Vagina (tissue), 2 donors: Measurements from ENCODE around the gene DGKB. TPM values are rescaled to one million over a fixed set of nuclear protein-coding genes. Genes with fewer than 3 reads are reported as not detected.

Experiments used
- DNase-seq, 2 donors: peaks; one replicate each; pipeline ENCODE4 v3.0.0-alpha.2; 2017; ENCODE audit errors: extremely low spot score in 2 of 2
- H3K27ac ChIP-seq: fragments of 200-600 bp; sonication (generic); one replicate; pipeline ENCODE4 v1.5.1; 2019
- H3K27me3 ChIP-seq: fragments of 200-600 bp; sonication (generic); one replicate; pipeline ENCODE4 v1.5.1; 2019
- H3K36me3 ChIP-seq, 2 donors: fragments of 200-600 bp; sonication (generic); one replicate each; pipeline ENCODE4 v1.5.1; 2017 to 2019
- H3K4me1 ChIP-seq: fragments of 200-600 bp; sonication (generic); one replicate; pipeline ENCODE4 v1.5.1; 2019
- H3K4me3 ChIP-seq, 2 donors: fragments of 200-600 bp; sonication (generic); 1 replicate in 1 of 2; 2 replicates in 1 of 2; pipeline ENCODE4 v1.5.1; 2016 to 2019
- H3K9me3 ChIP-seq: fragments of 200-600 bp; sonication (generic); one replicate; pipeline ENCODE4 v1.5.1; 2019
- CTCF ChIP-seq, 3 experiments: fragments of 450-650 bp in 2 of 3; fragments of 200-600 bp in 1 of 3; sonication (generic) in 1 of 3; IDR thresholded peaks; one replicate each; pipeline ENCODE4 v1.5.1; 2017 to 2019; ENCODE audit warnings: antibody characterized with exemption in 3 of 3, mild to moderate bottlenecking in 2 of 3, moderate library complexity in 2 of 3
- POLR2A ChIP-seq, 2 donors: fragments of 450-650 bp; IDR thresholded peaks; one replicate each; pipeline ENCODE4 v1.6.1; 2017; ENCODE audit warnings: antibody characterized with exemption in 2 of 2, mild to moderate bottlenecking in 2 of 2, moderate library complexity in 2 of 2
- POLR2AphosphoS5 ChIP-seq, 2 donors: sonication (generic); formaldehyde crosslinking; IDR thresholded peaks; one replicate each; pipeline ENCODE4 v1.9.0; 2017; ENCODE audit warnings: antibody characterized with exemption in 2 of 2, mild to moderate bottlenecking in 2 of 2, low read depth in 1 of 2; ENCODE audit not compliant: insufficient read depth in 1 of 2
- intact Hi-C: fragments of 100-400 bp; cut with DNase I; formaldehyde crosslinking; loops from one replicate; pipeline ENCODE4 v1.15.1; 2023
- total RNA-seq: library from RNA; depleted of rRNA; stranded (reverse); fragments of >200 nt; gene quantifications from one replicate; pipeline ENCODE4 v1.2.3, GENCODE V29; 2016

The DGKB gene
- total RNA-seq, 1 donor from 2014 or later = 2.2 TPM

GRCh38 chr7:14738086-14738485, 164.5 kb downstream of the DGKB start:
- Histone ChIP-seq H3K36me3 (no peaks in the 10 kb centered on the region), H3K4me3 (no peak overlapping the region), H3K4me1 (no peaks in the 10 kb centered on the region), H3K9me3 (no peaks in the 10 kb centered on the region), H3K27me3 (no peaks in the 10 kb centered on the region), H3K27ac (no peak overlapping the region)
- intact Hi-C loops = no loop called here
- DNase-seq = no peak
- TF ChIP-seq POLR2A (IDR thresholded peaks at IDR 0.05) = no peak
- TF ChIP-seq POLR2AphosphoS5 (IDR thresholded peaks at IDR 0.05; ENCODE audit: insufficient read depth in 1 of 2, low read depth in 1 of 2) = no peak
- TF ChIP-seq CTCF (IDR thresholded peaks at IDR 0.05) = no peak

GRCh38 chr7:14734839-14735321, 167.7 kb downstream of the DGKB start:
- Histone ChIP-seq H3K4me3 (no peak overlapping the region), H3K4me1 (no peaks in the 10 kb centered on the region), H3K9me3 (no peaks in the 10 kb centered on the region), H3K27ac (no peak overlapping the region), H3K27me3 (no peaks in the 10 kb centered on the region), H3K36me3 (no peaks in the 10 kb centered on the region)
- intact Hi-C loops = no loop called here
- DNase-seq = no peak
- no peak for TF ChIP-seq POLR2A (IDR thresholded peaks at IDR 0.05)
- TF ChIP-seq CTCF (IDR thresholded peaks at IDR 0.05) = no peak
- no peak for TF ChIP-seq POLR2AphosphoS5 (IDR thresholded peaks at IDR 0.05; ENCODE audit: insufficient read depth in 1 of 2, low read depth in 1 of 2)

- Histone ChIP-seq H3K27me3 (no peaks in the 10 kb centered on the region), H3K9me3 (no peaks in the 10 kb centered on the region), H3K4me3 (no peak overlapping the region), H3K36me3 (no peaks in the 10 kb centered on the region), H3K27ac (no peak overlapping the region), H3K4me1 (no peaks in the 10 kb centered on the region)
- DNase-seq = no peak
- TF ChIP-seq POLR2A (IDR thresholded peaks at IDR 0.05) = no peak
- no peak for TF ChIP-seq POLR2AphosphoS5 (IDR thresholded peaks at IDR 0.05; ENCODE audit: insufficient read depth in 1 of 2, low read depth in 1 of 2)
- no peak for TF ChIP-seq CTCF (IDR thresholded peaks at IDR 0.05)
- intact Hi-C loops = loop anchor here (10.0 kb wide), 1 partner anchor 294 kb away; no protein-coding TSS in a partner anchor
Observed at GRCh38 chr7:14720785-14721184, 181.8 kb downstream of the DGKB start.

DNA sequence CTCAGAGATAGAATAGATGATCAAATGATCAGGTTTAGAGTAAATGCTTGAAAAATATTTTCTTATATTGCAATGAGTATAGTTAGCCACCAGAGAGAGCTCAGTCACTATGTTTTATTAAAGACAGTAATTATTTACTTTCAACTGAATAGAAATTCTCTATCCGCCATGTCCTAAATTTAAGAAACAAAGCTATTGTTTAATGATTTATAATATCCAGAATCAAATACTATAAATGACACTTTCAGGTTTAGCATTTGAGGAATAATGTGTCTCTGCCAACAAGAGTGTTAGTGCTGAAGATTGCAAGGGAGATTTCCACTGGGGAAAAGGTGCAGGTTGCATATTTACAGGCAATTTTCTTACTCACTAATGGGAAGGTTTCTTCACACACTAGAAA, 184.7 kb downstream of the DGKB start:
- no peaks in the 10 kb centered on the region for H3K36me3 ChIP-seq
- intact Hi-C loops = no loop called here
- H3K4me3 ChIP-seq = no peak overlapping the region

More for the DNA sequence above, 184.7 kb downstream of the DGKB start:
- H3K4me1 ChIP-seq = no peaks in the 10 kb centered on the region
- H3K27me3 ChIP-seq = no peaks in the 10 kb centered on the region
- TF ChIP-seq POLR2A (IDR thresholded peaks at IDR 0.05) (no peak), CTCF (IDR thresholded peaks at IDR 0.05) (peak in 2 of 3 experiments; percentile 35 to 36), POLR2AphosphoS5 (IDR thresholded peaks at IDR 0.05; ENCODE audit: insufficient read depth in 1 of 2, low read depth in 1 of 2) (no peak)
- no peaks in the 10 kb centered on the region for H3K9me3 ChIP-seq
- no peak for DNase-seq
- no peak overlapping the region for H3K27ac ChIP-seq
